Kidney epithelial cell (primary cell): Measurements from ENCODE around the gene METTL15. TPM values are rescaled to one million over a fixed set of nuclear protein-coding genes. Genes with fewer than 3 reads are reported as not detected.

ENCODE experiments used
- DNase-seq: peaks from one replicate; pipeline ENCODE4 v3.0.0-alpha.2; 2010; ENCODE audit warnings: low read depth
- H3K27me3 ChIP-seq: 2 replicates; pipeline ENCODE4 v1.6.0; 2011; ENCODE audit warnings: low read length; ENCODE audit not compliant: control insufficient read depth, insufficient read depth
- H3K36me3 ChIP-seq: 2 replicates; pipeline ENCODE4 v1.5.1; 2011; ENCODE audit warnings: low read length; ENCODE audit not compliant: control insufficient read depth, insufficient read depth
- H3K4me3 ChIP-seq: 2 replicates; pipeline ENCODE4 v1.5.1; 2011; ENCODE audit warnings: low read depth, mild to moderate bottlenecking, control low read depth, low read length
- CTCF ChIP-seq: IDR thresholded peaks from 2 replicates; pipeline ENCODE4 v1.5.1; 2011; ENCODE audit warnings: mild to moderate bottlenecking, moderate library complexity, low read length, control low read depth, inconsistent platforms; ENCODE audit not compliant: insufficient read depth, poor library complexity, severe bottlenecking
- total RNA-seq: library from RNA; depleted of rRNA; stranded (reverse); fragments of >200 nt; gene quantifications from 2 replicates; pipeline ENCODE4 v1.2.3, GENCODE V29; 2015

The METTL15 gene
- total RNA-seq, 1 donor from 2014 or later, result 12.3 TPM

GRCh38 chr11:28144808-28145207 lies 36.6 kb downstream of the METTL15 start:
- TF ChIP-seq CTCF, result no peak
- DNase-seq, result peak; percentile 32
- H3K36me3 ChIP-seq, result no peaks in the 10 kb centered on the region

GRCh38 chr11:28146123-28146751 lies 38.0 kb downstream of the METTL15 start:
- no peaks in the 10 kb centered on the region for H3K27me3 ChIP-seq
- no peak overlapping the region for H3K4me3 ChIP-seq
- TF ChIP-seq CTCF, result no peak
- H3K36me3 ChIP-seq, result no peaks in the 10 kb centered on the region
- DNase-seq, result peak; percentile 90

More at GRCh38 chr11:28144808-28145207, 36.6 kb downstream of the METTL15 start:
- Histone ChIP-seq H3K4me3 (no peak overlapping the region), H3K27me3 (no peaks in the 10 kb centered on the region)

- Histone ChIP-seq H3K36me3 (no peaks in the 10 kb centered on the region), H3K27me3 (no peaks in the 10 kb centered on the region)
- TF ChIP-seq CTCF, result no peak
Observed at GRCh38 chr11:28152743-28153142, 44.6 kb downstream of the METTL15 start.

GRCh38 chr11:28153586-28153985 lies 45.4 kb downstream of the METTL15 start:
- TF ChIP-seq CTCF, result no peak
- Histone ChIP-seq H3K27me3 (no peaks in the 10 kb centered on the region), H3K36me3 (no peaks in the 10 kb centered on the region), H3K4me3 (no peak overlapping the region)
- no peak for DNase-seq

More at GRCh38 chr11:28152743-28153142, 44.6 kb downstream of the METTL15 start:
- H3K4me3 ChIP-seq, result no peak overlapping the region
- DNase-seq, result no peak

DNA sequence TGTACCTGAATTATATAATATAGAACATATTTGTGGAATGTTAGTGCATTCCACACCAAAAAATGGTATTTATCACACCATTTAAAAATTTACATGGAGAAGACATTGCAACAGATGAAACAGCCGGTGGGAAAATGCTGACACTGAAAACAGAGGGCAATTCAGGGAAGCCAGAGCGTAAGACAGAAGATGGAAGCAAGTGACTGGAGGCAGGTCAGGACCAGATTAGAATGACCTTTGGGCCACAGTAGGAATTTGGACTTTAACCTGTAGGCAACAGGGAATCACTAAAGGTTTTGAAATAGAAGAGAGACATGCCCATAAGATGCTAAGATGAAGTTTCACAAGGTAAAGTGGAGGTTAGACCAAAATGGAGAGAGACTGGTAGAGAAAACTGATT lies 60.5 kb downstream of the METTL15 start:
- no peak overlapping the region for H3K4me3 ChIP-seq
- H3K27me3 ChIP-seq, result no peaks in the 10 kb centered on the region
- no peak for DNase-seq
- H3K36me3 ChIP-seq, result no peaks in the 10 kb centered on the region
- no peak for TF ChIP-seq CTCF

- no peak for TF ChIP-seq CTCF
- no peak for DNase-seq
- Histone ChIP-seq H3K27me3 (no peaks in the 10 kb centered on the region), H3K36me3 (no peaks in the 10 kb centered on the region), H3K4me3 (no peak overlapping the region)
Observed at GRCh38 chr11:28169816-28170215, 61.6 kb downstream of the METTL15 start.
